H1 (cell line): ENCODE data around the gene ANKS1A. TPM values are rescaled to one million over a fixed set of nuclear protein-coding genes. Genes with fewer than 3 reads are reported as not detected.

Source experiments
- CTCF ChIA-PET: fragments of 300-600 bp; sonication (Branson Sonifier 250); formaldehyde crosslinking; loops from one replicate; lab custom pipeline; 2021; ENCODE audit not compliant: partially characterized antibody; lab: Charles Lee
- POLR2A ChIA-PET: fragments of 300-600 bp; sonication (Branson Sonifier 250); formaldehyde crosslinking; loops from one replicate; lab custom pipeline; 2021; ENCODE audit warnings: inconsistent platforms; ENCODE audit not compliant: partially characterized antibody; lab: Charles Lee
- DNase-seq, 2 experiments: peaks; one replicate each; pipeline versions ENCODE4 v3.0.0 to v3.0.0-alpha.2; 2010 to 2022; ENCODE audit warnings: low spot score in 2 of 2, low read depth in 1 of 2, mixed read lengths in 1 of 2
- FAIRE-seq: peaks from 2 replicates; lab custom pipeline; 2011; peaks lifted over from hg19 to GRCh38; lab: Jason Lieb, UNC
- H2AFZ ChIP-seq: 2 replicates; pipeline ENCODE4 v1.8.1; 2012; ENCODE audit warnings: low read length, inconsistent platforms
- H2AK5ac ChIP-seq: 2 replicates; pipeline ENCODE4 v1.6.1; 2013; ENCODE audit warnings: low read depth, low read length
- H2BK120ac ChIP-seq: replicated peaks from 2 replicates; pipeline ENCODE3; 2013; ENCODE audit warnings: low read depth, low read length, inconsistent platforms
- H2BK12ac ChIP-seq: 2 replicates; pipeline ENCODE4 v1.6.1; 2013; ENCODE audit warnings: low read depth, low read length
- H2BK15ac ChIP-seq: 2 replicates; pipeline ENCODE4 v1.6.1; 2013; ENCODE audit warnings: low read length
- H2BK20ac ChIP-seq: 2 replicates; pipeline ENCODE4 v1.6.1; 2013; ENCODE audit warnings: low read length
- H2BK5ac ChIP-seq: 2 replicates; pipeline ENCODE4 v1.6.1; 2013; ENCODE audit warnings: low read depth, low read length
- H3K14ac ChIP-seq: 2 replicates; pipeline ENCODE4 v1.6.1; 2013; ENCODE audit warnings: inconsistent platforms; ENCODE audit not compliant: insufficient read length
- H3K18ac ChIP-seq: 2 replicates; pipeline ENCODE4 v1.6.1; 2013; ENCODE audit warnings: low read length; ENCODE audit errors: extremely low read depth
- H3K23ac ChIP-seq: 2 replicates; pipeline ENCODE4 v1.6.1; 2013; ENCODE audit warnings: inconsistent platforms; ENCODE audit not compliant: insufficient read length
- H3K23me2 ChIP-seq: 2 replicates; pipeline ENCODE4 v1.6.1; 2013; ENCODE audit warnings: low read depth, low read length
- H3K27ac ChIP-seq: 2 replicates; pipeline ENCODE4 v1.6.1; 2011; ENCODE audit warnings: low read depth, low read length, inconsistent platforms
- H3K27me3 ChIP-seq, 4 experiments: replicated peaks in 1 of 4; 1 replicate in 1 of 4; 2 replicates in 3 of 4; pipeline versions ENCODE4 v1.6.1 to v1.8.1; 2011 to 2013; ENCODE audit warnings: low read length in 3 of 4, mild to moderate bottlenecking in 3 of 4, inconsistent platforms in 2 of 4, mixed read lengths in 2 of 4, moderate library complexity in 1 of 4; ENCODE audit not compliant: control insufficient read depth in 3 of 4, insufficient read depth in 3 of 4; ENCODE audit errors: extremely low read depth in 1 of 4
- H3K36me3 ChIP-seq, 4 experiments: 2 replicates each; pipeline versions ENCODE4 v1.6.1 to v1.8.1; 2011 to 2013; ENCODE audit warnings: mild to moderate bottlenecking in 4 of 4, low read length in 3 of 4, moderate library complexity in 2 of 4, control low read depth in 1 of 4, inconsistent platforms in 1 of 4; ENCODE audit not compliant: insufficient read depth in 4 of 4, control insufficient read depth in 2 of 4
- H3K4ac ChIP-seq: replicated peaks from 2 replicates; pipeline ENCODE3; 2013; ENCODE audit warnings: low read length, low read depth, mixed read lengths, inconsistent platforms; ENCODE audit not compliant: insufficient read length
- H3K4me1 ChIP-seq, 4 experiments: replicated peaks in 1 of 4; 1 replicate in 1 of 4; 2 replicates in 3 of 4; pipeline versions ENCODE4 v1.6.1 to v1.8.1; 2011 to 2013; ENCODE audit warnings: low read length in 3 of 4, inconsistent platforms in 2 of 4, mixed read lengths in 1 of 4; ENCODE audit not compliant: insufficient read depth in 4 of 4, control insufficient read depth in 3 of 4
- H3K4me2 ChIP-seq, 2 experiments: 2 replicates each; pipeline versions ENCODE4 v1.6.1 to v1.8.1; 2011 to 2013; ENCODE audit warnings: low read depth in 2 of 2, low read length in 2 of 2, control low read depth in 1 of 2, inconsistent platforms in 1 of 2, mild to moderate bottlenecking in 1 of 2; ENCODE audit not compliant: insufficient read depth in 1 of 2
- H3K4me3 ChIP-seq, 4 experiments: fragments of 200-600, 300-600 bp in 1 of 4; sonication (generic), shearing (Covaris generic), sonication (Bioruptor Twin) in 1 of 4; 2 replicates each; pipeline versions ENCODE4 v1.5.1 to v1.8.1; 2011 to 2016; ENCODE audit warnings: low read length in 4 of 4, low read depth in 3 of 4, control low read depth in 2 of 4, inconsistent platforms in 2 of 4, mild to moderate bottlenecking in 2 of 4, mixed read lengths in 1 of 4, moderate library complexity in 1 of 4; ENCODE audit not compliant: insufficient read depth in 2 of 4; ENCODE audit errors: extremely low read depth in 1 of 4
- H3K56ac ChIP-seq: replicated peaks from 2 replicates; pipeline ENCODE3; 2013; ENCODE audit warnings: low read depth, mild to moderate bottlenecking, mixed read lengths, low read length, inconsistent platforms; ENCODE audit not compliant: insufficient read length
- H3K79me1 ChIP-seq: 2 replicates; pipeline ENCODE4 v1.6.1; 2013; ENCODE audit warnings: low read depth, low read length, control low read depth
- H3K79me2 ChIP-seq, 2 experiments: 2 replicates each; pipeline versions ENCODE4 v1.6.1 to v1.8.1; 2012 to 2013; ENCODE audit warnings: low read length in 2 of 2, mild to moderate bottlenecking in 2 of 2, inconsistent platforms in 1 of 2; ENCODE audit not compliant: insufficient read depth in 2 of 2, control insufficient read depth in 1 of 2
- H3K9ac ChIP-seq, 4 experiments: replicated peaks in 1 of 4; 1 replicate in 1 of 4; 2 replicates in 3 of 4; pipeline versions ENCODE4 v1.6.1 to v1.8.1; 2011 to 2013; ENCODE audit warnings: low read depth in 3 of 4, low read length in 3 of 4, control low read depth in 2 of 4, mild to moderate bottlenecking in 2 of 4, moderate library complexity in 2 of 4, inconsistent platforms in 1 of 4; ENCODE audit errors: extremely low read depth in 1 of 4
- H3K9me3 ChIP-seq, 2 experiments: 2 replicates each; pipeline versions ENCODE4 v1.6.1 to v1.8.1; 2012 to 2013; ENCODE audit warnings: mild to moderate bottlenecking in 2 of 2, moderate library complexity in 2 of 2, control low read depth in 1 of 2, inconsistent platforms in 1 of 2, low read depth in 1 of 2, low read length in 1 of 2, mixed read lengths in 1 of 2; ENCODE audit not compliant: insufficient read depth in 2 of 2
- H4K20me1 ChIP-seq, 2 experiments: replicated peaks in 1 of 2; 2 replicates each; pipeline versions ENCODE3 to v1.8.1; 2011 to 2013; ENCODE audit warnings: inconsistent platforms in 2 of 2, low read length in 2 of 2, mild to moderate bottlenecking in 1 of 2; ENCODE audit not compliant: insufficient read depth in 2 of 2, control insufficient read depth in 1 of 2
- H4K5ac ChIP-seq: 2 replicates; pipeline ENCODE4 v1.6.1; 2013; ENCODE audit warnings: low read length, low read depth, mixed read lengths, inconsistent platforms; ENCODE audit not compliant: insufficient read length
- H4K8ac ChIP-seq: 2 replicates; pipeline ENCODE4 v1.8.0; 2013; ENCODE audit warnings: mild to moderate bottlenecking, moderate library complexity, low read length, inconsistent platforms; ENCODE audit not compliant: insufficient read depth; ENCODE audit errors: extremely low read depth
- H4K91ac ChIP-seq: replicated peaks from 2 replicates; pipeline ENCODE3; 2013; ENCODE audit warnings: low read length, mixed read lengths, inconsistent platforms; ENCODE audit not compliant: insufficient read length
- CREB1 ChIP-seq: IDR thresholded peaks from 2 replicates; pipeline ENCODE4 v1.6.1; 2012; ENCODE audit warnings: inconsistent platforms
- WGBS, 2 experiments: shearing (Covaris generic) in 1 of 2; methylation state at CpG; one replicate each; pipeline versions ENCODE4 v1.1.6 to v1.1.7; 2013 to 2015; ENCODE audit warnings: low lambda C conversion rate in 2 of 2, mixed read lengths in 2 of 2, inconsistent platforms in 1 of 2, low coverage in 1 of 2, missing lambda C conversion rate in 1 of 2; ENCODE audit not compliant: insufficient replicate concordance in 2 of 2, insufficient coverage in 1 of 2, insufficient read length in 1 of 2; ENCODE audit errors: extremely low coverage in 1 of 2, missing lambda C conversion rate in 1 of 2; 5-methylcytosine and 5-hydroxymethylcytosine counted together
- polyA plus RNA-seq, 7 experiments: library from polyadenylated mRNA; depleted of rRNA in 3 of 7; stranded (reverse) in 5 of 7; unstranded in 2 of 7; fragments of >200 nt in 5 of 7; fragments of 200-250 nt in 2 of 7; gene quantifications; 1 replicate in 5 of 7; 2 replicates in 1 of 7; 4 replicates in 1 of 7; pipeline versions ENCODE4 v1.2.1 to v1.2.3, GENCODE V29; 2011 to 2013; ENCODE audit warnings: missing spikeins in 2 of 7, mixed read lengths in 2 of 7
- total RNA-seq: library from RNA; stranded (reverse); fragmentation: NEBNext Ultra II Directional; extraction: Animal tissue kit (Norgen Biotek cat#: 25700); gene quantifications from 2 replicates; pipeline ENCODE4 v1.2.1, GENCODE V29; 2021

Gene ANKS1A
- total and polyA plus RNA-seq, 2 of the 8 experiments (the other 6 are each of a cell fraction or from before 2014, with no cell fraction given), result 9.8 to 30.9 TPM

- 96% methylated on average over 11 of the region's 11 CpGs; no CpG with 5 or more reads in 1 of the 2 experiments for WGBS, 2 experiments
- H3K23me2 ChIP-seq, result no peaks in the 10 kb centered on the region
- no peak overlapping the region for H3K18ac ChIP-seq
- H3K79me2 ChIP-seq, result no peaks in the 10 kb centered on the region
- TF ChIP-seq CREB1, result no peak
- H3K4me1 ChIP-seq, result peaks cover 0 to 10% (median 4%) of the 10 kb centered on the region in 4 experiments; a peak in 3 of 7 replicates
- FAIRE-seq, result no peak
- no peak overlapping the region for H2BK12ac ChIP-seq
- H3K9me3 ChIP-seq, result no peaks in the 10 kb centered on the region
- H3K23ac ChIP-seq, result no peak overlapping the region
- no peaks in the 10 kb centered on the region for H3K27me3 ChIP-seq
- H2BK120ac ChIP-seq, result no peak overlapping the region
- no peak overlapping the region for H4K5ac ChIP-seq
- H3K4me2 ChIP-seq, result no peak overlapping the region
- H4K91ac ChIP-seq, result no peak overlapping the region
- no peak overlapping the region for H3K4me3 ChIP-seq
- no peak overlapping the region for H2BK5ac ChIP-seq
- H3K36me3 ChIP-seq, result peaks cover 3 to 14% (median 8%) of the 10 kb centered on the region in 4 experiments; a peak in 7 of 8 replicates
- H3K79me1 ChIP-seq, result no peaks in the 10 kb centered on the region
- ChIA-PET POLR2A (no interaction called here), CTCF (interaction anchor here (0.7 to 8.6 kb wide), 8 partner anchors 8 to 92 kb away, joined by 3 to 52 read pairs (median 4); no protein-coding TSS in a partner anchor)
- no peak overlapping the region for H3K9ac ChIP-seq
- no peak overlapping the region for H3K14ac ChIP-seq
- H2AK5ac ChIP-seq, result no peak overlapping the region
- no peak for DNase-seq
- H4K8ac ChIP-seq, result no peak overlapping the region; the same call in 1 of the 2 replicates
- H3K27ac ChIP-seq, result no peak overlapping the region
- no peaks in the 10 kb centered on the region for H4K20me1 ChIP-seq
- H2BK20ac ChIP-seq, result no peak overlapping the region
- no peak overlapping the region for H3K56ac ChIP-seq
- no peak overlapping the region for H2BK15ac ChIP-seq
- H3K4ac ChIP-seq, result no peak overlapping the region
- H2AFZ ChIP-seq, result no peak overlapping the region
Measured at GRCh38 chr6:35078896-35079295, 189.8 kb downstream of the ANKS1A start.
